AG04449 (cell line): ENCODE data around the gene YWHAH.
A peak's percentile ranks its signal among the peaks of the same experiment; 100 is the strongest.

Experiments used
- CTCF ChIA-PET: fragments of 350-600 bp; formaldehyde crosslinking; extraction: SDS; loops from one replicate; lab custom pipeline; 2021; ENCODE audit warnings: antibody characterized with exemption; lab: Yijun Ruan, JAX
- POLR2A ChIA-PET: fragments of 400-600, 350-600 bp; formaldehyde crosslinking; extraction: SDS; loops from one replicate; lab custom pipeline; 2020; ENCODE audit warnings: antibody characterized with exemption, inconsistent platforms; lab: Yijun Ruan, JAX
- DNase-seq: peaks from one replicate; pipeline ENCODE4 v3.0.0-alpha.2; 2010; ENCODE audit warnings: low read depth, low spot score
- H3K4me3 ChIP-seq: 2 replicates; pipeline ENCODE4 v1.5.1; 2011; ENCODE audit warnings: low read depth, mild to moderate bottlenecking, control low read depth, low read length
- TF ChIP-seq, protein P1 (sequence below): IDR thresholded peaks from one replicate; pipeline ENCODE4 v1.5.1; 2011; ENCODE audit warnings: mild to moderate bottlenecking, moderate library complexity, low read length, control low read depth, inconsistent platforms; ENCODE audit not compliant: insufficient read depth; ENCODE audit errors: missing control alignments

The YWHAH gene

DNA sequence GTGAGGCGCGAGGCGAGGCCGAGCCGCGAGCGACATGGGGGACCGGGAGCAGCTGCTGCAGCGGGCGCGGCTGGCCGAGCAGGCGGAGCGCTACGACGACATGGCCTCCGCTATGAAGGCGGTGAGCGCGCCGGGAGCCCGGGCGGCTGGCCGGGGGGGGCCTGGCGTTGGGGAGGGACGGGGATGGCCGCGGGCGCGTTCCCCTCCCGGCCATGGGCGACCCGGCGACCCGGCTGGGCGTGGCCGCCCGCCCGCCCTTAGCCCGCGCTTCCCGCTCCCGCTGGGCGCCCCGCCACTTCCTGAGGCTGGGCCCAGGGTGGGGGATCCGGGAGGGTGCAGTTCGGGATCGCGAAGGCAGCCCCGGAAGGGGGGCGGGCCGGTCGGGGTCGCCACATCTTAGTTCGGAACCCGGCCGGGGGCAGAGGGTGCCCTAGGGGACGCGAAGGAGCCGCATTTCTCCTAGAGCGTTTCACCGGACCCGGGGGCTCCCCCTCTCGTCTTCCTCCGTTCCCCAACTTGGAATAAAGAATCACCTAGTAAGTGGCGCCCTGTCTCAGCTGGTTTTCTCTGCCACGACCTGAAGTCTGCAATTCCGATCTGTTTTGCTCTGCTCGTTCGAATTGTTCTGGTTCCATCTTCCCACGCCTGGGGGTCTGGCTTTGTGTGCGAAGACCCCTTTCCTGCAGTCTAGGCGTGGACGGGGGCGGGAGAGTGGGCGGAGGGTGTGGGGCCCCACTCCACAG is 536 bp downstream of the YWHAH start:
- DNase-seq, result no peak
- CTCF ChIA-PET, result interaction anchor here (1.5 to 3.7 kb wide), 2 partner anchors 25 to 280 kb away, joined by 6 to 20 read pairs; no protein-coding TSS in a partner anchor
- TF ChIP-seq, protein P1, sequence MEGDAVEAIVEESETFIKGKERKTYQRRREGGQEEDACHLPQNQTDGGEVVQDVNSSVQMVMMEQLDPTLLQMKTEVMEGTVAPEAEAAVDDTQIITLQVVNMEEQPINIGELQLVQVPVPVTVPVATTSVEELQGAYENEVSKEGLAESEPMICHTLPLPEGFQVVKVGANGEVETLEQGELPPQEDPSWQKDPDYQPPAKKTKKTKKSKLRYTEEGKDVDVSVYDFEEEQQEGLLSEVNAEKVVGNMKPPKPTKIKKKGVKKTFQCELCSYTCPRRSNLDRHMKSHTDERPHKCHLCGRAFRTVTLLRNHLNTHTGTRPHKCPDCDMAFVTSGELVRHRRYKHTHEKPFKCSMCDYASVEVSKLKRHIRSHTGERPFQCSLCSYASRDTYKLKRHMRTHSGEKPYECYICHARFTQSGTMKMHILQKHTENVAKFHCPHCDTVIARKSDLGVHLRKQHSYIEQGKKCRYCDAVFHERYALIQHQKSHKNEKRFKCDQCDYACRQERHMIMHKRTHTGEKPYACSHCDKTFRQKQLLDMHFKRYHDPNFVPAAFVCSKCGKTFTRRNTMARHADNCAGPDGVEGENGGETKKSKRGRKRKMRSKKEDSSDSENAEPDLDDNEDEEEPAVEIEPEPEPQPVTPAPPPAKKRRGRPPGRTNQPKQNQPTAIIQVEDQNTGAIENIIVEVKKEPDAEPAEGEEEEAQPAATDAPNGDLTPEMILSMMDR, result no peak
- POLR2A ChIA-PET, result no interaction called here
- H3K4me3 ChIP-seq, result peak overlapping the region; percentile 78

DNA sequence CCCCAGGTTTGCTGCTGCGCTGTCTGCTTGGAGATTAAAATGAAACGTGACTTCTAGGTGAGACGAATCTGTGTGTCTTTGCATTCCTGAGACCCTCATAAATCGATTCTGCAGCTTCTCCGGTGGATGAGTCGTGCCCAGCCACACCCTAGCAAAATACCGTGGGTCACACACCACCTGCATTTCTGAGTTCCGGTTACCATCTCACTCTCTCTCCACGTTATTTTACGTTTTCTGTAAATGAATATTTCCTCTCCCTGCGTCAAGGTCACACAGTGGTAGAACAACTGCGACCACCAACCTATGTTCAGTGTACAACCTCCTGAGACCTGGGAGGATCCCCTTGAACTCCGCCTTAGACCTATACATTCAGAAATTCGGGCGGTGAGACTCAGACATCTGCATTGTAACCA is 1.1 kb downstream of the YWHAH start:
- H3K4me3 ChIP-seq, result peak overlapping the region; percentile 78
- POLR2A ChIA-PET, result no interaction called here
- TF ChIP-seq, protein P1, result no peak
- CTCF ChIA-PET, result interaction anchor here (0.6 to 3.7 kb wide), 3 partner anchors 25 to 280 kb away, joined by 3 to 20 read pairs (median 6); no protein-coding TSS in a partner anchor
- DNase-seq, result no peak

DNA sequence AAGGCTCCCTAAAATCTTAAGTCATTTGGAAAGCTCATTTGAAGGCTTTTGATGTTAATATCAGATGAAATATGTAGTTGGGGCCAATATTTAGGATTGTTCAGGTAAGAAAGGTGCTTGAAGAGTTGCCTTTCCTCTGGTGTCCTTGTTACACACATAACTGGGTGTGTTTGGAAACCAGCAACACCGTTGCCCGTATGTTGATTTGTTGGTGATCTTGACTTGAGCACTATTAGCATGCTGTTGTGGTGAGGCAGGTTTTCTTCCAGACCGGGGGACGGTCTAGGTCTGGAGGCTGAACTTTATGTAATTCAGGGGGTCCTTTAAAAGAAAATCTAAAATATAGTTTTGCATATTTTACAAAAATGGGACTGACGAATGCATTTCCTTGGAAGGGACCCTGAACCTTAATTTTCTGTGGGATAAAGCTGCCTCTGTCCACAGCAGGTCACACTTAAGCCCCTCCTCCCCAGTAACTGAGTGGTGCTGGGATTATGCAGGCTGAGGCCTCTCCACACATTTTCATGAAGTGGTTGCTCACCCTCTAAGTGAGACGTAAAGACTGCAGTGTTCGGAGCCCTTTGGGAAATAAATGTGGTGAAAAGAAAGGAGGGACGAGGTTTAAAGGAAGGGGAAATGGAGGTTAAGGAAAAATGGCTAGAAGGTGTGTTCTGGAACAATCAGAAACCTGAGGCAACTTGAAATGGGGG is 1.8 kb downstream of the YWHAH start:
- CTCF ChIA-PET, result interaction anchor here (0.6 to 3.7 kb wide), 5 partner anchors 17 to 281 kb away, joined by 3 to 20 read pairs (median 3); no protein-coding TSS in a partner anchor
- peak overlapping the region; percentile 78 for H3K4me3 ChIP-seq
- POLR2A ChIA-PET, result no interaction called here
- TF ChIP-seq, protein P1, result no peak
- DNase-seq, result no peak

DNA sequence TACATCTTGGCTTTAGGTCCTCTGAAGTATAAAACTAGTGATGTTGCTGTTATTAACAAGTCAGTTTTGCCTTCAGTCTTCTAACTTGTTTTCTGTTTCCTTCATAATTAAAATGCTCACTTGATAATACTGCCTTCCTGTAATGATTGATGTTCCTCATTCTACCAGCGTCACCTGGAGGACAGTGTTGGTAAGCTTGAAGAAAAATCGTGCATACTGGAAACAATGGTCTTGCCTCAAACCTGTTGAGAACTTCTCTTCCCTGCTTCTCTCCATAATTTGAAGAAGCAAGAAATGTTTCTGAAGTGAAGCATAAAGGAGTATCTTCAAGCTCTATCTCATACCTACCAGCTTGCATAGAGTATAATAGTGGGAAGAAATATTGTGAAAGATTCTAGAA is 3.0 kb downstream of the YWHAH start:
- TF ChIP-seq, protein P1, result peak; percentile 38
- no peak overlapping the region for H3K4me3 ChIP-seq
- POLR2A ChIA-PET, result no interaction called here
- DNase-seq, result no peak
- CTCF ChIA-PET, result interaction anchor here (1.0 to 3.7 kb wide), 3 partner anchors 15 to 282 kb away, joined by 3 to 20 read pairs (median 3); no protein-coding TSS in a partner anchor

DNA sequence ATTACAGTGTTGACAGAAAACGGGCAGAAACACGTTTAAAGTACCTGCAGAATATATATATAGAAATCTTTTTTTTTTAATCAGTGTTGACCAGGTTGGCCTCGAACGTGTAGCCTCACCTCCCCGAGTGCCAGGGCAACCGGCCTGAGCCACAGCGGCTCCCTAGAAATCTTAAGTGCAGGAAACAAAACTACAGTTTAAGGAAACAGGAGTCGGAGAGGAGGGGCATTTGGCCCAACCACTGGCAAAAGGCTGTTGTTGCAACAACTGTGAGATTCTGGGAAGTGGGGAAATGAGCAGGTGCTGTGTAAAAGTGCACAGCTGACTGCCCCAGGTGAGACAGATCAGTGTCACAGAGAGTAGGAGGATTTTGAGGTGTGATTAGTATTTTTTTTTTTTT is 3.7 kb downstream of the YWHAH start:
- TF ChIP-seq, protein P1, result no peak
- POLR2A ChIA-PET, result no interaction called here
- no peak for DNase-seq
- H3K4me3 ChIP-seq, result no peak overlapping the region
- CTCF ChIA-PET, result interaction anchor here (1.0 to 3.7 kb wide), 6 partner anchors 20 to 392 kb away, joined by 3 to 20 read pairs (median 3); no protein-coding TSS in a partner anchor

DNA sequence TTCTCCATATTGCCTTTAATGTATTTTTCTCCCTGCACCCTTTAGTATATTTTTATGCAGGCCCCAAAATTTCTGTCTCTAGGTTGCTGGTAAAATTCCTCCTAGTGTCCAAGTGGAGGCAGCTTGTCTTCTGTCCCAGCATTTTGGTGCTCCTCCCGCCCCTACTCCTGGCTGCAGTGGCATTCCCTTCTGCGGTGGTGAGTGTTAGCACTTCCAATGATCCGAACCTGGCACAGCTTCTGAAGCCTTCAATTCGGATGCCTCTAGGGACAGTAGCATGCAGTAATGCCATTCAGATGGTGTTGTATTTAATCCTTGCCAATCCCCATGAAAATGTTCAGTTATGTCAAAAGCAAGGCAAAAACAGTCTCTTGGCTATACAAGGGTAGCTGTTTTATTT is 5.9 kb downstream of the YWHAH start:
- DNase-seq, result no peak
- POLR2A ChIA-PET, result interaction anchor here (0.6 to 1.0 kb wide), 3 partner anchors 11 to 303 kb away, joined by 3 read pairs; no protein-coding TSS in a partner anchor
- no peak overlapping the region for H3K4me3 ChIP-seq
- CTCF ChIA-PET, result interaction anchor here (0.8 to 2.6 kb wide), 4 partner anchors 14 to 285 kb away, joined by 4 to 18 read pairs (median 10); no protein-coding TSS in a partner anchor
- TF ChIP-seq, protein P1, result no peak
